ENCODE data around the gene SCARB1.

- TF ChIP-seq POLR2AphosphoS5 (IDR thresholded peaks at IDR 0.05; ENCODE audit: insufficient read depth, low read depth, low read length) (no peak), POLR2A (IDR thresholded peaks at IDR 0.05; ENCODE audit: low read depth, low read length) (no peak), EZH2 (IDR thresholded peaks at IDR 0.05; ENCODE audit: borderline replicate concordance, low read depth, low read length, severe bottlenecking) (no peak)
These were observed 130.6 kb downstream of the SCARB1 start for GRCh38 chr12:124733086-124733485.
